ENCODE measurements around the gene TTLL8.
A peak's percentile ranks its signal among the peaks of the same experiment; 100 is the strongest.

The TTLL8 gene

DNA sequence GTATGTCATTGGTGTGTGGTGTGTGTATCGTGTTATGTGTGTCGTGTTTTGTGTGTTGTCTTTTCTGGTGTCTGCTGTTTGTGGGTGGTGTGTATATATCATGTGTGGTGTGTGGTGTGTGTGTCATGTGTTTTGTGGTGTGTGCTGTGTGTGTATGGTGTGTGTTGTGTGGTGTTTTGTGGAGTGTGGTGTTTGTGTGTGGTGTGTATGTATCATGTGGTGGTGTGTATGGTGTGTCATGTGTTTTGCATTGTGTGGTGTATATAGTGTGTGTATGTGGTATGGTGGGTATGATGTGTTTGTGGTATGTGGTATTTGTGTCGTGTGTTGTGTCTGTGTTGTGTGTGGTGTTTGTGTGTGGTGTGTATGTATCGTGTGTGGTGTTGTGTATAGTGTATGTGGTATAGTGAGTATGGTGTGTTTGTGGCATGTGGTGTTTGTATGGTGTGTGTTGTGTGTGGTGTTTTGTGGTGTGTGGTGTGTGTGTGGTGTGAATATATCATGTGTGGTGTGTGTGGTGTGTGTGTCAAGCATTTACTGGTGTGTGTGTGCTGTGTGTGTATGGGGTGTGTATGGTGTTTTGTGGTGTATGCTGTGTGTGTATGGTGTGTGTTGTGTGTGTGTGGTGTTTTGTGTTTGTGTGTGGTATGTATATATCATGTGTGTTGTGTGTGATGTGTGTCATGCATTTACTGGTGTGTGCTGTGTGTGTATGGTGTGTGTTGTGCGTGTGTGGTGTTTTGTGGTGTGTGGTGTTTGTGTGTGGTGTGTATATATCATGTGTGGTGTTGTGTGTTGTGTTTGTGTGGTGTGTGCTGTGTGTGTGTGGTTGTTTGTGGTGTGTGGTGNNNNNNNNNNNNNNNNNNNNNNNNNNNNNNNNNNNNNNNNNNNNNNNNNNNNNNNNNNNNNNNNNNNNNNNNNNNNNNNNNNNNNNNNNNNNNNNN is 84.8 kb downstream of the TTLL8 start:
- Histone ChIP-seq H3K4me3 (ENCODE audit: low read depth, low read length) (no peak overlapping the region), H3K27ac (ENCODE audit: low read depth, low read length) (no peak overlapping the region), H3K4me1 (ENCODE audit: control insufficient read depth, insufficient read depth, low read length, unreplicated experiment) (peaks cover 7% of the 10 kb centered on the region)

DNA sequence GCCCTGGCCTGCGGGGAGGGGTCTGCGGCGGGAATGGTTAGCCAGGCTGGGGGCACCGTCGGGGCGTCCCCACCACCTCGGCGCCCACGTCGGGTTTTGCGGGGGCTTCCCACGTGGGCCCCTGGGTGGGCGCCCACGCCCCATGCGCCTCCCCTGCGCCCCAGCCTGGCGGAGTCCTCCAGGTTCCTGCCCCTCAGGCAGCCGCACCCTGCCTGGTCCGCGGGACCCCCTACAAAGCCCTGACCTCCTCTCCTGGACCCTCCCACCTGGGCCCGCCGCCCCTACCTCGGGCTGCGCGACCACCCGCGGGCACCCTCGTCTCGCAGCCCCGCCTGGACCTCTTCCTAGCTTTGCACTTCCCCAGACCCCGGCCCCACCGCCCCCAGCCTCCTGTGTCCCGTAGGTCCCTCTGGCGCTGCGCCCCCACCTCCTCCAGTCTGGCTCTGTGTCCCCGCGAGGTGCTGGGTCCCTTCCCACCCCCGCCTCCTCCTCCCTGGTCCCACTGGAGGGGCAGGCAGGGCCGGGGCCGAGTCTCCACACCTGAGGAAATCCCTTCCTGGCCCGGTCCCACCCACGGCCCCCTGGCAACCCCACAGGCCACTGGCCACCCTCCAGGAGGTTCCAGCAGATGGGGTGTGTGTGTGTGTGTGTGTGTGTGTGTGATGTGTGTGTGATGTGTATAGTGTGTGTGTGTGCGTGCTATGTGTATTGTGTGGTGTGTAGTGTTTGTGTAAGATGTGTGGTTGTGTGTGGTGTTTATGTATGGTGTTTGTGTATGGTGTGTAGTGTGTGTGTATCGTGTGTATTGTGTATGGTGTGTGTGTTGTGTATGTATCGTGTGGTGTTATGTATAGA is 85.7 kb downstream of the TTLL8 start:
- Histone ChIP-seq H2AFZ (ENCODE audit: low read length, unreplicated experiment) (no peak overlapping the region), H3K36me3 (ENCODE audit: insufficient read depth, low read length) (no peaks in the 10 kb centered on the region), H3K27me3 (ENCODE audit: insufficient read depth, low read length) (no peaks in the 10 kb centered on the region), H3K79me2 (ENCODE audit: control insufficient read depth, insufficient read depth, low read length, unreplicated experiment) (no peaks in the 10 kb centered on the region), H3K4me3 (ENCODE audit: low read depth, low read length) (0 out of 2 replicates have a peak overlapping the region, but pooled peaks have one; percentile 16), H3K4me1 (ENCODE audit: control insufficient read depth, insufficient read depth, low read length, unreplicated experiment) (peaks cover 12% of the 10 kb centered on the region), H3K27ac (ENCODE audit: low read depth, low read length) (no peak overlapping the region)

More for the DNA sequence above, 84.8 kb downstream of the TTLL8 start:
- H3K36me3 ChIP-seq (ENCODE audit: insufficient read depth, low read length) = no peaks in the 10 kb centered on the region
- H2AFZ ChIP-seq (ENCODE audit: low read length, unreplicated experiment) = no peak overlapping the region
- no peaks in the 10 kb centered on the region for H3K79me2 ChIP-seq (ENCODE audit: control insufficient read depth, insufficient read depth, low read length, unreplicated experiment)
- no peaks in the 10 kb centered on the region for H3K27me3 ChIP-seq (ENCODE audit: insufficient read depth, low read length)

DNA sequence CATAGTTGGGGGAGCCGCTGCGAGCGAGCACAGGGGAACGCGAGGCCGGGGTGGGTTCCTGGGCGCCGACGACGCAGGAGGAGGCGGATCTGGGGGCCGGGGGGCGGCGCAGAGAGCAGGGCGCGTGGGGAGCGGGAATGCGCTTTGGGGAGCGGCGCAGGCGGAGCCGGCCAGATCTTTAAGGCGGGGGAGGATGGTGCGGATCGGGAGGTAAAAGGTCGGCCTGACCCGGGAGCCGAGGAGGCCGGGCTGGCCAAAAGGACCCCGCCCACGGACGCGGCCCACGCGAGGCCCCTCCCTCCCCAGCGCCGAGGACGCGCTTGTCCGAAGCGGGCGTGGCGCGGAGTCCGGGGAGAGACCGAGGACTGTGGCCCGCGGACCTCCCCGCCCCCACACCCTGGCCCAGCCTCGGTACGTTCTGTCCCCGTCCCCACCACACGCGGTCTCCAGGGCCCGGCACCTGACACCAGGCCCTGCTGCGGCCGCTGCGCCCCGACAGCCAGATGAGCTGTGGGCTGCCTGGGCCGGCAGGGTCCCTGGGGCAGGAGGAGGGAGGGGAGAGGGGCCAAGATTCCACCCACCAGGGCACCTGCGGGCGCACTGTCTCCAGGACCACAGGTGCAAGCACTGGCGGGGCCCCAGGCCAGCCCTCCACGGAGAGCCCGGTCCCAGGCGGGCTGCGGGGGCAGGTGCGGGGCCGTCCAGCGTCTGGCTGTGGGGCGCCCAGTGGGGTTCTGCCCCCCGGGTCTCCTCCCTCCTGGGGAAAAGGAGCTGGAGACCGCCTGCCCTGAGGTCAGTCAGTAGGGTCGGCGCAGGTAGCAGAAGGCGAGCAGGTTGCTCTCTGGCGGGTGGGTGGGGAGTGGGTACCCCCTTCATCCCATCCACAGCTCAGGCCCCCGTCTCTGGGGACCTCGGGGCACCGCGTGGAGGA is 86.6 kb downstream of the TTLL8 start:
- H3K27ac ChIP-seq (ENCODE audit: low read depth, low read length) = peak overlapping the region; percentile 76
- peak overlapping the region; percentile 69 for H3K4me3 ChIP-seq (ENCODE audit: low read depth, low read length)
- no peaks in the 10 kb centered on the region for H3K79me2 ChIP-seq (ENCODE audit: control insufficient read depth, insufficient read depth, low read length, unreplicated experiment)
- H3K27me3 ChIP-seq (ENCODE audit: insufficient read depth, low read length) = no peaks in the 10 kb centered on the region
- H3K4me1 ChIP-seq (ENCODE audit: control insufficient read depth, insufficient read depth, low read length, unreplicated experiment) = peaks cover 20% of the 10 kb centered on the region
- H2AFZ ChIP-seq (ENCODE audit: low read length, unreplicated experiment) = no peak overlapping the region
- H3K36me3 ChIP-seq (ENCODE audit: insufficient read depth, low read length) = no peaks in the 10 kb centered on the region

DNA sequence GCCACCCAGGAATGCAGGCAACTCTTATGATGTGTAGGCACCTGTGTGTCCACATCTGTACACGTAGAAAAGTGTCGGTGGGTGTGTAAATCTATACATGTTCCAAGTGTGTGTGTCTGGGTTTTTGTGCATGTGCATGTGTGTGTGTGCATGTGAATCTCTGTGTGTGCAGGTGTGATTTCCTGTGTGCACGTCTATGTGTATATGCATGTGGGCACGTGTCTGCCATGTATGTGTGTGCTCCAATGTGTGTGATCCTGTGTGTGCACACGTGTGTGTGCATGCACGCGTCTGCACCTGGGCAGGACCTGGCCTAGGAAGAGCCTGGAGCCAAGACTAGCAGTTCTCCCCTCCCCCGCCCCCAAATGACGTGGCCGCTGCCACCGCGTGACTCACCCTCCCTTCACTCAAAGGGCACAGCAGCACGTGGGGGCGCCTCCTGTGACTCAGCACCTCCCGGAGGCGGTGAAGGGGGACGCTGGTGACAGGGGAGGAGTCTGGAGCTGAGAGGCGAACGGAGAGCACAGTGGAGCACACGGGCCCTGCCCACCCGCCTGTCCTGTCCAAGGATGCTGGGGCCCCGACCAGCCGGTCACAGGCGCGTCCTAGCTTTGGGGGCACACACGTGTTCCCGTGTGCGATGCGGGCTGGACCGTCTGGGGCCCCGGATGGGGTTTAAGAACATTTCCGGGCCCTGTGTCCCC is 87.4 kb downstream of the TTLL8 start:
- Histone ChIP-seq H3K4me3 (ENCODE audit: low read depth, low read length) (peak overlapping the region; percentile 69), H3K27ac (ENCODE audit: low read depth, low read length) (peak overlapping the region; percentile 76), H2AFZ (ENCODE audit: low read length, unreplicated experiment) (no peak overlapping the region), H3K4me1 (ENCODE audit: control insufficient read depth, insufficient read depth, low read length, unreplicated experiment) (peaks cover 22% of the 10 kb centered on the region), H3K36me3 (ENCODE audit: insufficient read depth, low read length) (no peaks in the 10 kb centered on the region), H3K27me3 (ENCODE audit: insufficient read depth, low read length) (no peaks in the 10 kb centered on the region), H3K79me2 (ENCODE audit: control insufficient read depth, insufficient read depth, low read length, unreplicated experiment) (no peaks in the 10 kb centered on the region)

DNA sequence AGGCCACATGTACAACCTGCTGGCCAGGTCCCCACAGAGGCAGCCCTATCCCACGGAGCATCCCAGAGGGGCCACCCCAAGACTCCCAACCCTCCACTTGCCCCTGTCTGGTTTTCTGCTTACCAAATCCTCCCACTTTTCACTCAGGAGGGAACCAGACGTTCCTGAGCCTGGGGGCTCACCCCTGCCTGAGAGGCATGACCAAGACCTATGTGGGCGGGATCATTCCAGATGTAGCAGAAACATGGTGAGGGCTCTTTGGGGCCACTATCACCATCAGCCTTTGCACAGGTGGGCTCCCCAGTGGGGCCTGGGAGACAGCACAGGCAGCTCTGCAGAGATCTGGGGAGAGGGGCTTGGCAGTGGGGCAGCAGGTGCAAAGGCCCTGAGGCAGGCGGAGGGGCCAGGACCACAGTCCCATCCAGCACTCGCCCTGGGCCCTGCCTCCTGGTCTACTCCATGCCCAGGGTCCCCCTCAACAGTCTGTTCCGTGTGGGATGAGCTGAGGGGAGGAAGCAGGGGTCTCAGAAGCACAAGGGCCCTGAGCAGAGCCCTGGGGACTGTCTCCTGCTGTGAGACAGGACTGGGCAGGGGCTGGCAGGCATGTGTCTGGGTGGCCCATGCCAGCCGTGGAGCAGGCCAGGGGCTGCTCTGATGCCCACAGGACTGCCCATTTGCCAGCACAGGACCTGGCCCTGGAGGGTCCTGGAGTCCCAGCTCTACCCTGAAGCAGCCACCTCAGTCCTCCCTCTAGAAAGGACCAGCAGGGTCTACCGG is 88.2 kb downstream of the TTLL8 start:
- no peak overlapping the region for H2AFZ ChIP-seq (ENCODE audit: low read length, unreplicated experiment)
- no peaks in the 10 kb centered on the region for H3K79me2 ChIP-seq (ENCODE audit: control insufficient read depth, insufficient read depth, low read length, unreplicated experiment)
- peaks cover 22% of the 10 kb centered on the region for H3K4me1 ChIP-seq (ENCODE audit: control insufficient read depth, insufficient read depth, low read length, unreplicated experiment)
- no peak overlapping the region for H3K27ac ChIP-seq (ENCODE audit: low read depth, low read length)
- no peaks in the 10 kb centered on the region for H3K27me3 ChIP-seq (ENCODE audit: insufficient read depth, low read length)
- H3K36me3 ChIP-seq (ENCODE audit: insufficient read depth, low read length) = no peaks in the 10 kb centered on the region
- H3K4me3 ChIP-seq (ENCODE audit: low read depth, low read length) = no peak overlapping the region

DNA sequence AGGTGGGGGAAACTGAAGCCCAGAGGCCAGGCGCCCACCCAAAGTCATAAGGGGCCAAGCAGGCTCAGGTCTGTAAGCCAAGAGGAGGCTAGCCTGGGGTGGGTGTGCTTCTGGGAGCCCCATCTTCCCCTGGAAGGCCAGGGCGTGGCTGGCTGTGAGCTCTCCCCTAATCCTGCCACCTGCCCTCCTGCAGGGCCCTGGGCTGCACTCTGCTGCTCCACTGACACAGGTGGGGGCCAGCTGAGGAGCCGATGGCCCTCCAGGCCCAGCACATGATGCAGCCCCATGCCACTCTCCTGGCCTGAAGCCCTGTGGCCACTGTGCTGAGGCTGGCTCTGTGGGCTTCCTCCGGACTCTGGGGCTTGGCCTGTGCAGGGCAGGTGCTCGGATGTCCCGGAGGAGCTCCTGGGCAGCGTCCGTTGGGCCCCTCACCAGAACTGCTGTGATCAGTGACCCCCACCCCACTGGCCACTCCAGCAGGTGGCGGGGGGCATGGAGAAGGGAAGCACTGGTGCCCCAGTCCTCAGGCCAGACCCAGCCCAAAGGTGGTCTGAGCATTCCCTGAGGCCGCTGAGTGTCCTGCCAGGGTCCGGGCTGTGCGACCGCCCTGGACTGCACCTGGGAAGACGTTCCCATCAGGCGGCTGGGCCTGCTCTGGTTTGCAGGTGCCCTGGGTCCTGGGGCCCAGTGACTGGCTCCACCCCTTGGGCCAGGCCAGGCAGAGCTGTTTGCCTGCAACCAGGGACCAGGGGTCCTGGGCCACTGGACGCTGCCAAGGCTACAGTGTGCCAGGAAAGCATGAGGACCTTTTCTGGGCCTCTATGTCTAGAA is 89.1 kb downstream of the TTLL8 start:
- H2AFZ ChIP-seq (ENCODE audit: low read length, unreplicated experiment) = no peak overlapping the region
- no peaks in the 10 kb centered on the region for H3K36me3 ChIP-seq (ENCODE audit: insufficient read depth, low read length)
- H3K27me3 ChIP-seq (ENCODE audit: insufficient read depth, low read length) = no peaks in the 10 kb centered on the region
- H3K27ac ChIP-seq (ENCODE audit: low read depth, low read length) = no peak overlapping the region
- no peaks in the 10 kb centered on the region for H3K79me2 ChIP-seq (ENCODE audit: control insufficient read depth, insufficient read depth, low read length, unreplicated experiment)
- no peak overlapping the region for H3K4me3 ChIP-seq (ENCODE audit: low read depth, low read length)
- peaks cover 22% of the 10 kb centered on the region for H3K4me1 ChIP-seq (ENCODE audit: control insufficient read depth, insufficient read depth, low read length, unreplicated experiment)

Measured in ACC112 (cell line).